HepG2 (cell line): Measurements from ENCODE around the gene GPER1. TPM values are rescaled to one million over a fixed set of nuclear protein-coding genes. Genes with fewer than 3 reads are reported as not detected.

ENCODE experiments used
- ARID5B ChIP-seq: IDR thresholded peaks from 2 replicates; pipeline ENCODE4 v1.4.0; 2020; ENCODE audit warnings: mild to moderate bottlenecking, missing genetic modification reagents
- ATF2 ChIP-seq: sonication (generic); formaldehyde crosslinking; IDR thresholded peaks from 2 replicates; pipeline ENCODE4 v1.4.0; 2020; ENCODE audit warnings: missing genetic modification reagents
- CHD2 ChIP-seq: IDR thresholded peaks from 2 replicates; pipeline ENCODE4 v1.6.1; 2011; ENCODE audit warnings: low read depth, low read length, improper control_type of control experiment
- CREB3 ChIP-seq: sonication (generic); formaldehyde crosslinking; IDR thresholded peaks from 2 replicates; pipeline ENCODE4 v1.5.0; 2020; ENCODE audit warnings: missing genetic modification reagents
- CSRNP2 ChIP-seq: sonication (generic); formaldehyde crosslinking; conservative IDR thresholded peaks from 2 replicates; pipeline ENCODE4 v1.8.0; 2022; ENCODE audit warnings: low read depth, missing genetic modification reagents
- E2F2 ChIP-seq: sonication (generic); formaldehyde crosslinking; IDR thresholded peaks from 2 replicates; pipeline ENCODE4 v1.4.0; 2020; ENCODE audit warnings: missing genetic modification reagents, borderline replicate concordance
- MXI1 ChIP-seq: IDR thresholded peaks from 3 replicates; pipeline ENCODE4 v1.6.1; 2012; ENCODE audit warnings: low read depth, low read length, inconsistent platforms, borderline replicate concordance
- MYNN ChIP-seq: sonication (generic); formaldehyde crosslinking; IDR thresholded peaks from 2 replicates; pipeline ENCODE4 v1.4.0; 2020; ENCODE audit warnings: mild to moderate bottlenecking, low read depth, missing genetic modification reagents
- NFKBIZ ChIP-seq: IDR thresholded peaks from 2 replicates; pipeline ENCODE4 v1.6.1; 2018; ENCODE audit warnings: missing genetic modification reagents, missing compliant biosample characterization
- NR2C2 ChIP-seq: sonication (generic); formaldehyde crosslinking; IDR thresholded peaks from 2 replicates; pipeline ENCODE4 v1.4.0; 2020; ENCODE audit warnings: missing genetic modification reagents, mild to moderate bottlenecking, moderate library complexity, borderline replicate concordance
- POGK ChIP-seq: sonication (generic); formaldehyde crosslinking; conservative IDR thresholded peaks from 2 replicates; pipeline ENCODE4 v1.8.0; 2022; ENCODE audit warnings: mild to moderate bottlenecking, moderate library complexity, missing genetic modification reagents
- SMAD1 ChIP-seq: sonication (generic); formaldehyde crosslinking; IDR thresholded peaks from 2 replicates; pipeline ENCODE4 v1.4.0; 2020; ENCODE audit warnings: missing genetic modification reagents, low read depth, mild to moderate bottlenecking, borderline replicate concordance
- ZNF235 ChIP-seq: sonication (generic); formaldehyde crosslinking; IDR thresholded peaks from 2 replicates; pipeline ENCODE4 v1.8.1; 2023; ENCODE audit warnings: mild to moderate bottlenecking, missing genetic modification reagents, borderline replicate concordance
- ZNF282 ChIP-seq: fragments of 450-650 bp; IDR thresholded peaks from 2 replicates; pipeline ENCODE4 v1.6.1; 2018; ENCODE audit not compliant: partially characterized antibody
- ZNF816 ChIP-seq: sonication (generic); formaldehyde crosslinking; IDR thresholded peaks from 2 replicates; pipeline ENCODE4 v1.8.0; 2022; ENCODE audit warnings: missing genetic modification reagents, mild to moderate bottlenecking, borderline replicate concordance
- ZNF883 ChIP-seq: sonication (generic); formaldehyde crosslinking; IDR thresholded peaks from 2 replicates; pipeline ENCODE4 v1.5.1; 2020; ENCODE audit warnings: mild to moderate bottlenecking, missing genetic modification reagents; ENCODE audit errors: not compliant biosample characterization
- polyA plus RNA-seq, 8 experiments: library from polyadenylated mRNA; depleted of rRNA in 3 of 8; stranded (reverse) in 7 of 8; unstranded in 1 of 8; fragments of >200 nt; fragmentation: Illumina TruSeq in 4 of 8; extraction: Trizol in 4 of 8; gene quantifications; 2 replicates each; pipeline versions ENCODE4 v1.2.1 to v1.2.3, GENCODE V29; 2011 to 2016; ENCODE audit warnings: low read depth in 4 of 8, missing spikeins in 1 of 8, mixed read lengths in 1 of 8; ENCODE audit not compliant: insufficient read depth in 1 of 8
- total RNA-seq, 5 experiments: library from RNA; depleted of rRNA; stranded (reverse); fragments of >200 nt; fragmentation: Illumina TruSeq; extraction: Trizol; gene quantifications; 2 replicates each; pipeline ENCODE4 v1.2.3, GENCODE V29; 2016; ENCODE audit warnings: low read depth in 1 of 5

Gene GPER1
- total and polyA plus RNA-seq, 2 of the 13 experiments (the other 11 are each of a cell fraction or from before 2014, with no cell fraction given): 12.7 to 19.7 TPM

- TF ChIP-seq CHD2 (peak; percentile 88), E2F2 (CRISPR knock-in tag) (no peak), CREB3 (CRISPR knock-in tag) (no peak), ZNF235 (CRISPR knock-in tag) (no peak), SMAD1 (CRISPR knock-in tag) (no peak), MYNN (CRISPR knock-in tag) (no peak), ZNF883 (peak; percentile 71), NFKBIZ (CRISPR knock-in tag) (no peak), ZNF282 (no peak), ZNF816 (CRISPR knock-in tag) (no peak), POGK (CRISPR knock-in tag) (peak; percentile 84), MXI1 (peak; percentile 55; the same call in 1 of the 3 replicates), CSRNP2 (CRISPR knock-in tag) (no peak), ARID5B (CRISPR knock-in tag) (peak; percentile 78), ATF2 (CRISPR knock-in tag) (0 out of 2 replicates have a peak, but pooled peaks have one; percentile 28), NR2C2 (CRISPR knock-in tag) (0 out of 2 replicates have a peak, but pooled peaks have one; percentile 43)
Observed at GRCh38 chr7:1092806-1093501, 5.0 kb downstream of the GPER1 start (continued).
